HG02981 (cell line): ENCODE data around the gene ANKRD50.

Source experiments
- ATAC-seq: cut with Tn5 transposase; IDR thresholded peaks from one replicate; pipeline ENCODE4 v1.9.1; 2021; ENCODE audit warnings: mild to moderate bottlenecking, moderate library complexity; ENCODE audit not compliant: unreplicated experiment

The ANKRD50 gene

DNA sequence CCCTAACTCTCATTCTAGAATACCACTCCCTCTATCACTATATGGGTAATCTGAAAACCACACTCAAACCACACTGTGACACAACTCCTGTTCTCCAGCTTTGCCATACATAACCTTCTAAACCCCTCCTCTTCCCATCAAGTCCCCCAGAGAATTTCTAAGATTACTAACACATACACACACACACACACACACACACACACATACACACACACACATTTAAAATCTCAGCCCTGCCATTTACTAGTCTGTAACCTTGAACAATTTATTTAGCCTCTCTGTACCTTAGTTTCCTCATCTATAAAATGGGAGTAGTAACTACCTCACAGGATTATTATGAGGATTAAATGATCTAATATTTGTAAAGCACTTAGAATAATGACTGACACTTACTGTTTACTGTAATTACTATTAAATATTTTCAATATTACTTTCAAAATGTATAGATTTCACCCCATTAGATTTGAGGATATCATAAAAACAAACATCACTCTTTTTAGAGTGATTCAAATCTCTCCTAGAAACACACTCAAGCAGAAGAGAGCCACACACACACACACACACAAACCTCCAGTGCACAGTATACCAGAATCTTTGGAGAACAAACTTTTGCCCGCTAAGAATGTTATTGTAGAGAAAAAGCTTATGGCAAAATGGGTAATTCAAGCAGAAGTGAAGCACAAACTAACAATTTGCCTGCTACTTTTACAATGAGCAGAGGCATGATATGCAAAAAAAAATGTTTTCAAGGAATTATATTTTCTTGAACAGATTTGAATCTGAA lies 3.8 kb downstream of the ANKRD50 start:
- no peak for ATAC-seq

DNA sequence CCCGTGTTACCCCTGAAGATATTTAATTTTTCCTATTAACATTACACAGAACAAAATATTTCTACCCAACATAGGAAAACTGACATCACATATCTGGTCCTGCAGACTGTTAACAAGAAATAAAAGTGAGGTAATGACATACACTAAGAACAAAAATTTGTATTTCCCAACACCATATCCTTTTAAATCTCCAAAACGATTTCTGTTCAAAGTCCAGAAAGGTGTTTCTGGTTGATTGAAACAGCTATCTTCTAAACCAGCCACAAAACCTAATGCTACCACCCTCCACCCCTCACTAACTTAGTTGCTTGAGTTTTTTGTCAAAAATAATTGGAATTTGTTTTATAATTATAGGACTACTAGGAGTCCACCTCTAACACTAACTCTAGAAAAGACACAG lies 7.1 kb downstream of the ANKRD50 start:
- ATAC-seq, result no peak

DNA sequence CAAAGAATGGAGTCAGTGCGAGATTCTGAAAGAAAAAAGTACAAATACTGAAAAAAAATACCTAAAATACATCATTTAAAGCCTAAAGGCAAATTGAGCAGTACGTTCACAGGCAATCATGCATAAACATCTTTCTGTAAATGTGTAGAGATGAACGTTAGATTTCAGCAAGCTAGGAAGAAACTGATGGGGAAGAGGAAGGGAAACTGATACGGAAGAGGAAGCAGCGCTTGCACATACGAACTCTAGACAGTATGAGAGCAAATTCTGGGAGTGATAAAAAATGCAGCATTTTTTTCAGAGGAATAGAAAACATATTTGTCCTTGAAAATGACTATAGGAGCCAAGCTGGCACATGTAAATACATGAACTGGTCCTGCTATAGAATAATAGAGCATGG lies 9.4 kb downstream of the ANKRD50 start:
- no peak for ATAC-seq

DNA sequence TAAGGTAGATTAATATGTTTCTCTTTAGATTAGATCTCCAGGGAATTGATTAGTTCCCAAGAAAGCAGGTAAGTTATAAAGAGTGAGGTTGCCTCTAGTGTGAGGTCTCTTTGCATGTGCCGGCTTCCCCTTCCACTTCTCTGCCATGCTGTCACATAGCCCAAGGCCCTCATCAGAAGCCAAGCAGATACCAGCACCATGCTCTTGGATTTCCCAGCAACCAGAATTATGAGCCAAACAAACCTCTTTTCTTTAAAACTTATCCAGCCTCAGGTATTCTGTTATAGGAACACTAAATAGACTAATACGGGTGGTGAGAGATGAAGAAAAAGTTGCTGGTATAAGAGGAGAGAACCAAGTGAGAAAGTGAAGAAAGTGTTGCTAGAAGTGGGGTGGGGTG lies 15.1 kb downstream of the ANKRD50 start:
- no peak for ATAC-seq

DNA sequence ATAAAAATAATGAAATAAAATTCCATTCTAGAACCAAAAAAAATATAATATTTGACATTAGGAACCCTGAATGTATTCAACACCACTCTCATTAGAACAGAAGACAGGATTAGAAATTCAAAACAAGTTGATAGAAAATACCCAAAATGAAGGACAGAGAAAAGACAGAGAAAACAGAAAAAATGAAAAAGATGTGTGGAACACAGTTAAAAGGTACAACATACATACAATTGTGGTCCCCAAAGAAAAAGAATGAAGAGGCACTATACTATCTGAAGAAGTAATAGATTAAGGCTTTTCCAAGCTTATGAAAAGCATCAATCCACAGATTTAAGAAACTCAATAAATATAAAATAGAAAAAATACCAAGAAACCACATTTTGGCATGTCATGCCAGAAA lies 16.4 kb downstream of the ANKRD50 start:
- no peak for ATAC-seq

DNA sequence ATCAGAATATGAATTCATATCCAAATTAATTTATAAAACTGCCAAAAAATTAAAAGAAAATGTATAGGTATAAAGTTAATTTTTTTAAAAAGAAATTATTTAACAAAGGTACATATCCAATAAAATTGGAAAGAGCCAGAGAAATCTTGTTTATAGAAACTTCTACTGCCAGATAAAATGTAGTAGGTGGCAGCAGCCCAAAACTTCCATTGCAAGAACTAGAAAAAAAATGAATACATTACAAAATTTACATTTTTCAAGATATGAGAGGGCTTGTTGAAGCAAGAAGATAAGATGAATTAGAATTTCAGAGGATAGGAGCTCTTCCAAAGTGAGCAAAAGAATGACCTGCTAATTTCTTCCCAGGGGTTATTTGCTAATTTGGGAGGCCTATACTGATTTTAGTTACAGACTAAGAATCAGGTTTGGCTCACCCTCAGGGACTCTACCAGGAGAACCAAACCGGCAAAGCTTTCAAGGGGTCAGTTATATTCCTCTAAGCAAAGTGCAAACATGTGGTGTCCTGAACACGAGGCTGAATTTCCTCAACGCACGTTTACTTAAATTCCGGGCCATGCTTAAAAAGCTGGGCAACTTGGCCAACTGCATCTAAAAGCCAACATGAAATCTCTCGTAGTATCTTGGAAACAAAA lies 17.5 kb downstream of the ANKRD50 start:
- ATAC-seq, result no peak

DNA sequence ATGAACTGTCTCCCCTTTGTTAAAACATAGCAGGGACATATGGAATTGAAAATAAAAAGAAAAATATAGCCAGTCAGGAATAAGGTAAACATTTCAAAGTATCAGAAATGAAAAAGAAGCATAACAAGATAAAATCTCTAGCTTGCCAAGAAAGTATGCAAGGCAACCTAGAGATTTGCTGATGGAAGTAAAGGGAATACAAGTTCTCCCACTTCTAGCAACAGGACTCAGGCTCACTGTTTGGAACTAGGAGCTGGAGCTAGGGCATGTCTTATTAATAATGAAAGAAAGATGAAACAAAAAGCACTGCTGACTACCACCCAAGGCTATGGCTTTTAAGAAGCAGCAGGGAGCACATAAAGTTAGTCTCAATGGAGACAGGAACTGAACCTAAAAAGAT lies 18.2 kb downstream of the ANKRD50 start:
- no peak for ATAC-seq

DNA sequence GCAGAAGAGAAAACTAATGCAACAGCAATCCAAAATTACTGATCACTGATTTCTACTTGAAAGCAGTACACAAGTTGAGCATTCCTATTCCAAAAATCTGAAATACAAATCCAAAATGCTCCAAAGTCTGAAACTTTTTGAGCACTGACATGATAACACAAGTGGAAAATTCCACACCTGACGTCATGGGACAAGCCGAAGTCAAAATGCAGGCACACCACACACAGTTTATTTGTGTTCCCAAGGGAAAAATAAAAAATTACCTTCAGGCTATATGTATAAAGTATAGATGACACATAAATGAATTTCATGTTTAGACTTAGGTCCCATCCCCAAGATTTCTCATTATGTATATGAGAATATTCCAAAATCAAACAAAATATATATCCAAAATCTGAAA lies 20.7 kb downstream of the ANKRD50 start:
- no peak for ATAC-seq

DNA sequence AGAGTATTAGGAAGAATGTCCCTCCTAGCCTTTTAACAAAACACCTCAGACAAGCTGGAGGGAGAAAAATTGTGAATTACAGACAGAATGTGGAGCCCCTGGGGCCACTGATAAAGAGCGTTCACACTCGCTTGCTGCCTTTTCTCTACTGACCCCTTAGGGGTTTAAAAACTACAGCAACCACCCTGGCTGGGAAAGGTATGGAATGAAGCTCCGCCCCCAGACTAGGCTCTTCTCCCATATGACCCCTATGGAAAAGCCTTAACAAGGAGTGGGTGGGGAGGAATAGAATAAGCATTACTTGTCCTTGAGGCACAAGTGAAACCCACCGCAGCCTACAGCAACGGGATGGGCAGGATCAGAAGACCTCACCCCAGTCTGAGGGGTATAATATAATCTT lies 26.3 kb downstream of the ANKRD50 start:
- no peak for ATAC-seq

DNA sequence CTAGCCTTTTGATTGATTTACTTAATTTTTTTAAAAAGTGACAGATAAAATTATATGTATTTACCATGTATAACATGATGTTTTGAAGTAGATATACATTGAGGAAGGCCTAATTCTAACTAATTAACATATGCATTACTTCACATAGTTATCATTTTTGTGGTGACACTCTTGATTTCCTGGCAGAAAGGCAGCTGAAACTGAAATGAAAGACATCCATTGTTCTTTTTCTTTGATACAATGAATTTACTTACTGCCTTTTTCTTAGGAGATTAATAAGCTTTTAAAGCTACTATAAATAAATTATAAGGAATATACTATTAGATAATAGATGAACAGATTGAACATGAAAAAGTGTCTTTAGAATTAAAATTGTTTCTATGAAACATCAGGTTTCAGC lies 26.7 kb downstream of the ANKRD50 start:
- no peak for ATAC-seq

DNA sequence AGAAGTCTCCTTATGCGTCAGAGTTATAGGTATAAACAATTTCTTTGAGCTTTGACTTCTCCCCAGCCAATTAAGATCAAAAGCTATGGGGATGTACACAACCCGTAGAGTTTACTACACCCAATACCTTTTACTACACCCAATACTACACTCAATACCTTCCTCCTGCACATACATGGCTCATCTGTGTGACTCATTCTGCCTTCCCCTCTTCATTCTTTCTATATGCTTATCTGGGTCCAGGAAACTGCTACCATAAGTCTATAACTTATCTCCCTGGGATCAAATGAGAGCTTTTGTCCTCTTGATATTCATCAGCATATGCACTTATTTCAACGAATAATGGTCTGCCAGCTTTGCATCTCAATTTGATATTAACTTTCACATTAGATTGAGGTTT lies 28.2 kb downstream of the ANKRD50 start:
- no peak for ATAC-seq

DNA sequence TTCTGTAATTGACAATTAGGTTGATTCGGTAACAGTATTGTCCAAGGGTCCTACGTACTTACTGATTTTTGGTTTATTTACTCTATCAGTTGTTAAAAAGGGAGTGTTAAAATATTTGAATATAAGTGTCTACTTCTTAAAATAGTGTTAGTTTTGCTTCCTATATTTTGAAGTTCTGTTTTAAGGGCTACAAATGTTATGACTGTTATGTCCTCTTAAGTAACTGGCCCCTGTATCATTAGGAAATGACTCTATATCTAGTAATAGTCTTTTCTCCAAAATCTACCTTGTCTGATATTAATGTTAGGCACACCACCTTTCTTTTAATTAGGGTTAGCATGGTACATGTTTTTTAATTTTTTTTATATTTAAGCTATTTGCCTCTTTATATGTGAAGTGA lies 30.1 kb downstream of the ANKRD50 start:
- ATAC-seq, result no peak

DNA sequence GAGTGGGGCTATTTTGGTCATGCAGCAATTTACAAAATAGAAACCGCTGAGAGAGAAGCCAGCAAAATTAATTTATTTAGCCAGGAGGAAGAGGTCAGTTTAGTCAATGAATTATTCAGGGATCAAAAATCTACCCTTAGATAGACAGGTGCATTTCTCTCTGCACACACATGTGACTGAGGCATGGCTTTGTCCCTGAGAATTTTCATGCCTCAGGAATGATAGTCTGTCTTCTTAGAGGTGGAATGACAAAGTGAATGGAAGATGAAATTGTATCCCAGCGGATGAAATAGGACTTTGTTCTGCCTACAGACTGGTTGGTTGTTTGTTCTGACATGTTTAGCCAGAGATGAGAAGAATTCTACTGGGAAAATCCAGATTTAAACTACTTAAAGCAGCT lies 46.0 kb downstream of the ANKRD50 start:
- no peak for ATAC-seq

DNA sequence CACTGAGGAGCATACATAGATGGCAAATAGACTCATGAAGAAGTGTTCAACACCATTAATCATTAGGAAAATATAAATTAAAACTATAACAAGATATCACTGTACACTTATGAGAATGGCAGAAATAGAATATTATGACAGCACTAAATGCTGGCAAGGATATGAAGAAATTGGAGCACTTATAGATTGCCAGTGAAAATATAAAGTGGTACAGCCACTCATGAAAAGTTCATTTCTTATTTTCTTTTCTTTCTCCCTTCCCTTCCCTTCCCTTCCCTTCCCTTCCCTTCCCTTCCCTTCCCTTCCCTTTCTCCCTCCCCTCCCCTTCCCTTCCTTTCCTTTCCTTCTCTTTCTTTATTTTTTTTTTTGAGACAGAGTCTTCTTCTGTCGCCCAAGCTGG lies 53.7 kb downstream of the ANKRD50 start:
- no peak for ATAC-seq

DNA sequence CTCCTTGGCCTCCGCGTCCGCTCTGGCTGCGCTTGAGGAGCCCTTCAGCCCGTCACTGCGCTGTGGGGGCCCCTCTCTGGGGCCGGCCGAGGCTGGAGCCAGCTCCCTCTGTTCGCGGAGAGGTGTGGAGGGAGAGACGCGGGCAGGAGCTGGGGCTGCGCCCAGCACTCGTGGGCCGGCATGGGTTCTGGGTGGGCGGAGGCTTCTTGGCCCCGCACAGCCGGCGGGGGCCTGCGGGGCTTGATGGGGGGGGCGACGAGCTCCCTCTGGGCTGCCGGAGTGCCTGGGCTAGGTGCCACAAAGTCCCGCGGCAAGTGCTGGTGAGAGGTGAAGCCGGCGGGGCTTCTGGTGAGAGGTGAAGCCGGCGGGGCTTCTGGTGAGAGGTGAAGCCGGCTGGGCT lies 61.9 kb downstream of the ANKRD50 start:
- no peak for ATAC-seq

DNA sequence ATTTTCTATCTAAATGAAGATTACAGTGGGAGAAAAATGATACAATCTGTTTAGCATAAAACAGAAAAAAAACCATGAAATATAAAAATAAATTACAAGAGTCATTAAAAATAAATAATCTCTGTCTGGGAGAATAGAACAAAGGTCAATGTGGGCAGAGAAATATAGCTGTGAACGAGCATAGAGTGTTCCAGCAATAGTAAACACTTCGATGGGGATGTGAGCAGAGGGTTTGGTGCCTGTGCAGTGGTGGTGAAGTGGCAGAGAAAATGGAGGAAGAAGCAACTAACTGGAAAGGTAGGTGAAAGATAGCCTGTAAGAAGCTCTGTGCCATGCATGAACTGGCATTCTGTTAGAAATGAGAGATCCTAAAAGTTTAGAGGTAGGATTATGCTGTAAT lies 64.9 kb downstream of the ANKRD50 start:
- ATAC-seq, result no peak

DNA sequence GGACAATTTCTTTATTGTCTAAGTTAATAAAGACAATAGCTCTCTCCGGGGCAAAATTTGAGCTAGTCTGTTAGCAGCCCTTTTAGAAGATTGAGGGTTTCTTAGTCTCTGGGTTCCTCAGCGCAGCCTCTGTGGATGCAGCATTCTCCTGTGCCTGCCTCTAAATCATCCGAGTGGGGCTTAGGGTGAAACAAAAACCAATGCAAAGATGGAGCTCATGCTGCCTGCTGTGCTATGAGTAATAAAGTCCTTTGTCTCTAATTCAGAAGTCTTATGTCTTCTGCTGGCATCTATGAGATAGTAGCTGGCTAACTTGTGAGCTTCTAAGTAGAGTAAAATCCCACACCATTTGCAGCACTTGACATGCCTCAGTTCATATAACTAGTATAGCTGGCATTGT lies 67.9 kb downstream of the ANKRD50 start:
- no peak for ATAC-seq

DNA sequence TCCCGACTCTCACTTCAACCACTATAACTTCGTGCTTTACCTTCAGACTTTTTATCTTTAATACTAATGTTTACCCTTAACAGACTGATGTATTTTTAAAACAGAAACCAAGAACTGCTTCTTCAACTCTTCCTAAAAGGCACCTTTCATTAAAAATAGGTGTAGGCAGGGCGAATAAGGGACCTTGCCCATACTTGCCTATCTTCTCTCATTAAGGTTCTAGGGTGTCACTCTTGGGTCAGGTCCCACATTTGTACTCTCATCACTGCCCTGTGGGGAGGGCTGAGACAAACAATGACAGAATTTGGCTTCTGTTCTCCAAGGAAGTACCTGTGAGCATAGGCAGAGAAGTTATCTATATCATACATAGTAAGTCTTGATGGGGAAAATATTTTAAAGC lies 69.7 kb downstream of the ANKRD50 start:
- ATAC-seq, result no peak

DNA sequence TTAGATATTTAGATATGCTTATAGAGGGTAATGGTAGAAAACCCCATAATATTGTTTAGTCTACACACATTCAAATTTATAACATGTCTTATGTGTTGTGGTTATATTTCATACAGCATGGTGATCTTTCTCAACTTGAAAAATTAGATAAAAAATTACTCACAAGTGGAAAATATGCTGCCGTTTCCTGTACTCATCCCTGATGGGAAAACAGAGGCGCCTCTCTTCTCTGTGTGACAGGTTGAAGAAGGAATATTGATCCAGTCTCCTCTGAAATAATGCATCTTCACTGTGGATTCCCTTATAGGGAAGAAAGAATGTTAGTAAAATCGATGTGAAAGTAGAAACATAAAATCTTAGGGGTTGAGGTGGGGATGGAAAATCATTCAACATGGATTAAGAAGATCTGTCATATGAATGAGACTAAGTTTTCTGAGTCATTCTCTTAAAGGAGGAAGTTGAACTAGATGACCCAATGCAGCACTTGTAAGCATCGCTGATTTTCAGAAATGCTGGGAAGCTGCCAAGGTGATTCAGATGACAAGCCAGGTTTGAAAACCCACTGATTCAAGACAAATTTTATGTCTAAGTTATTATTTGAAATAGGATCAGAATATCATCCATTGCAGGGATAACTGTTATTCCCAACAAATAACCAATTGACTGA lies 70.7 kb downstream of the ANKRD50 start:
- ATAC-seq, result peak; percentile 54

DNA sequence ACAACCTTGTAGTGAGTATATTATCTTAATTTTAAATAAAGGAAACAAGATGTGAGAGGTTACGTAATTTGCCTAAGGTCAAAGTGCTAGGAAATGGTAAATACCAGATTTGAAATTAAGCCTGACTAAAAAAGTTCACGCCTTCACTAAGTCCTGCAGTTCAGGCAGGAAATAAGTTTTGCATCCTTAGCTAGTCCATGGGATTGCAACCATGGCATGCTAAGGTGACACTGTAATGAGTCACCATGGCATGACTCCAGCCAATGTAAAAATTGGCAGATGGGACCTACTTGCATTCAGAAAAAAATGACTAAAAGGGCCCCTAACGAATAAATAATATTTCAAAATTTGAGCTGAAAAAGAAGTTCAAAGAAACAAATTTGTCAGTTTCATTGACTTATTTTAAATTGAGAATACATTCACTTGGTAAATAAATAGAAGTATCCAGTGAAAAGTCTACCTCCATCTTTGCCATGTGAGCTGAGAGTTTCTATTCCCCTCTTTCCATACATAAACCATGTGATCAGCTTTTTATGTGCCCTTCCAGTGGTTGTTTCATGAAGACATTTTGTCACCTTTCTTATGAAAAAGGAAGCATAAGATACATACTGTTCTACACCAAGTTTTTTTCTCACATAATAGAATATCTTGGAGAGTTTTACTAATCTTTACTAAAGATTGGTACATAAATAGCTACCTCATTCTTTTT lies 72.4 kb downstream of the ANKRD50 start:
- ATAC-seq, result no peak

DNA sequence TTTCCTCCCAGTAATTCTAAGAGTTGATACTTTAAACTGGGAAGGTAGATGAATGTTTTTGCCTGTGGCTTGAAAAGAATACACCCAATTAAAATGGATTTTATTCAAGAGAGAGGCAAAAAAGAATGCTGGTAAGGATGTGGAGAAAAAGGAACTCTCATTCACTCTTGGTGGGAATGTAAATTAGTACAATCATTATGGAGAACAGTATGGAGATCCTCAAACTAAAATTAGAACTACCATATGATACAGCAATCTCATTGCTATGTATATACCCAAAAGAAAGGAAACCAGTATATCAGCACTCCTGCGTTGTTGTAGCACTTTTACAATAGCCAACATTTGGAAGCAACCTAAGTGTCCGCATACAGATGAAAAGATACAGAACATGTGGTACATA lies 75.2 kb downstream of the ANKRD50 start:
- ATAC-seq, result no peak

DNA sequence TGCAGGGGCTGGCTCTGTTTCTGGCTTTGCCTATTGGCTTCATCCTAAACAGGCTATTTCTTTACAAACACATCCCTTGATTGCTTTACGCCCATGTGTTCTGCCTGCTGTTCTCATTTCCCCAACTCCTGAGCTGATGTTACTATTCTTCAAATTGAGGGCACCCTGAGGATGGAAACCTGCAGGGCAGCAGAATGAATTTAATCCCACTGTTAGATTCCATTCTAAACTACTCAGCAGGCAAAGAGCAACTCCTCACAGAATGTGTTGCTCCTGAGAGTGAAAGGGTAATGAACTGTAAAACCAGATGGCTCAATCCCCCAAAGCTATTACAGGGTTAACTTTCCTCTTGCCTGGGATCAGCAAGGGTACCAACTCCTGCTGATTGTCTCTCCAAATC lies 75.7 kb downstream of the ANKRD50 start:
- ATAC-seq, result no peak
